IPS-11a (cell line): ENCODE measurements around the gene GIMD1.

Experiments
- H3K4me3 ChIP-seq: one replicate; pipeline ENCODE4 v1.5.1; 2013; ENCODE audit warnings: low read depth, low read length, control low read depth

The GIMD1 gene

DNA sequence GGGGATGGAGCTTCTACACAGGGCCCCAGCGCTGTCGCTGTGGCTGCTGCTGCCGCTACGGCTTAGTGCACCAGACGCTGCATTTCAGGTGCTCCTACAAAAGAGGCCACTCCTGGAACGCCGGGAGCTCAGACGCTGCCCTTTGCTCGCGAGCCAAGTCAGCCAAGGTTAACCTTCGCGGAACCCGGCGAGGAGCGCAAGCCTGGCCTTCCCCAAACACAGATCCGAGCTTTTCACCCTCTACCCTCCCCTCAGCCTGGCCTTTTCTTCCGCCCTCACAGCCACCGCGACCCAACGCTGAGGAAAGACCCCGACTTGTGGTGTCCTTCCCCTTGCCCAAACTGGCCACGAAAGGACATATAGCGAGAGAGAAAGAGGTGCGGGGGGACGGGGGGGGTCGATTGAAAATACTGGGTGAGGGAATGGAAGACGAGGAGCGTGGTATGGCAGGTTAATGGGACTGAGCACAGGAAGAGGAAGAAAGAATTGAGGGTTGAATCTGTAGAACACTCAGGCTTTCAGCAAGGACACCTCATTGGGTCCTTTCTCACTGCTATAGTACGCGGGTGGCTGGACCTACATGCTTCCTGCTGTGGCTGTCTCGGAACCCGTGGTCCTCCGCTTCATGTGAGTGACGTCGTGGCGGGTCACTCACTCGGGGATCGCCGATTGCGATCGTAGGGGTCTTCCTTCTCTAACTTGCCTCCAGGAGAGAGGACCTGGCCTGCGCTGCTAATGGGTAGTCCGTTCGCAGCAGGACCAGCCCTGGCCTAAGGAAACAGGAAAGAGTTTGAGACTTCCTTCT is 52.4 kb downstream of the GIMD1 start, which contains the start of the genes AIMP1 and TBCK:
AIMP1 (plus strand) TSS at position 583 of the 805 bp plus-strand sequence. CDS start 8,460 bp downstream, outside the sequence.
TBCK (minus strand) TSS at position 242 of the 805 bp plus-strand sequence. CDS start 7,249 bp downstream, outside the sequence.
- peak within 1 kb of the TSS; percentile 99 for H3K4me3 ChIP-seq

DNA sequence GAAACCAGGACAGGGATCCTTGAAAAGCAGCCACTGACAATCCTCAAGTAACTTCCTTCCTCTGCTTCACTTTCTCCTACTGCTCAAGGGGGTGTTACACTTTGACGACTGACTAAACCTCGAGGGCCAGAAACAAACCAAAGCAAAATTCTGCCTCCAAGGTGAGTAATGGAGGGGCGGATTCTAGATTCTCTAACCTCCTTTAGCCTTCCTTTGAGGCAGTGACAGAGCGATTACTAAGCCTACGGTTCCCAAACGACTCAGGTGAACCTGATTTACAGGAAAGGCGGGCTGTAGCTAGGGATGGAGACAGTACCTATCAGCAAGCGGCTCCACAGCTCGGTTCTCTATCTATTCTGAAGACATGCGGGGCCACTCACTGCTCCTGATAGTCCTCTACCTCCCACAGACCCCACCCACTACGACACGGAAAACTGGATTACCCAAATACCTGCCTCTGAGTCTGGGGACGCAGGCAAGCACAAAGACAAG is 53.1 kb downstream of the GIMD1 start:
- H3K4me3 ChIP-seq: peak overlapping the region; percentile 99

DNA sequence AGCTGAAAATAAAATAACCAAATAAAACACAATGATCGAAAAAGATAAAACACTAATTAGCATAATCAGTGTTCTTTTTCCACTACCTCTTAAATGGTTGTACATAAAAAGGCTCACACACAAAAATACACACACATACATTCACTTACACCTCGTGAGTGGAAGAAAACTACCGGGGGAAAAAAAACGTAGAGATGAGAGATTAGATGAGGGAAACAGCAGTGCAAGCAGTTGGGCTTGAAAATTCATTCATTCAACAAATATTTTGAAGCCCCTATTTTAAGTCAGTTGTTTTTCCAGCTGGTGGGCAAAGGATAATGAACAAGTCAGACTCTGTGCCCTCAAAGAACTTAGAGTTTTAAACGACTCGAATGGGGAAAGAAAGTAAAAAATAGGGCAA is 53.6 kb downstream of the GIMD1 start:
- H3K4me3 ChIP-seq: peak overlapping the region; percentile 99

DNA sequence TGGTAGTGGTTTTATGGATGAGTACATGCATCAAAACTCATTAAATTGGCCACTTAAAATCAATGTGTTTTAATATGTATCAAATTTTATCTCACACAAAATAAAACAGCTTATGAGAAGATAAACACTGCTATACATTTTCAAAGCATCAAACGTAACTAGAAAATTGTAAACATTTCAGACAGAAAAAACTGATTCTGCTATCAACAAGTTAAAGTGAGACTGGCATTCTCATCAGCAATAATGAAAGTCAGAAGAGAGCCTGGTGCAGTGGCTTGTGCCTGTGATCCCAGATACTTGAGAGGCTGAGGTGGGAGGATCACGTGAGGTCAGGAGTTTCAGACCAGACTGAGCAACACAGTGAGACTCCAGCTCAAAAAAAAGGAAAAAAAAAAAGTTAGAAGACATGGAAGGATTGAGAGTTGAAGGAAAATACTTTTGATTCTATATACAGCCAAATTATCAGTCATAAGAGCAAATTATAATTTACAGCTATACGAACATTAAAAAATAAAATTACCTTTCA is 55.5 kb downstream of the GIMD1 start:
- H3K4me3 ChIP-seq: no peak overlapping the region

DNA sequence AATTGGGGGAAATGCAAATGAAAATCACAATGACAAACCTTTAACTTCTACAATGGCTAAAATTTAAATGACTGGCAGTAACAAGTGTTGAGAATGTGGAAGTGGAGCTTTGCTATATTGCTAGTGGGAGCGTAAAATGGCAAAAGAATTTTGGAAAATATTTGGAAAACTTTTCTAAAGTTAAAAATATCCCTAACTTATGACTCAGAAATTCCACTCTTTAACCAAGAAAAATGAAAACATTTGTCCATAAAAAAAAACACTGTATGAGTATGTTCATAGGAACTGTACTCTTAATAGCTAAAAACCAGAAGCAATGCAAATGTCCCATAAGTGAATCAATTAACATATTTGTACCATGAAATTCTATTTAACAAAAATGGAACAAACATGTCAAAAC is 56.2 kb downstream of the GIMD1 start:
- no peak overlapping the region for H3K4me3 ChIP-seq
